ENCODE data around the gene CMIP.

- TF ChIP-seq CTCF (IDR thresholded peaks at IDR 0.05), result no peak
- TF ChIP-seq POLR2AphosphoS5 (IDR thresholded peaks at IDR 0.05), result no peak
- TF ChIP-seq POLR2A (IDR thresholded peaks at IDR 0.05), result no peak
Observed at GRCh38 chr16:81678326-81679095, 233.9 kb downstream of the CMIP start.

Measured in prostate gland (tissue), 2 donors.